Central memory CD4-positive, alpha-beta T cell (primary cell): ENCODE measurements around the gene L3MBTL4.
"Not testable (repeated sequence)": the region's sequence is repeated elsewhere in the genome, so short reads cannot be mapped to it uniquely, and the experiment has no call there.

Experiments used
- DNase-seq: peaks from one replicate; pipeline ENCODE4 v3.0.0; 2022

The L3MBTL4 gene

DNA sequence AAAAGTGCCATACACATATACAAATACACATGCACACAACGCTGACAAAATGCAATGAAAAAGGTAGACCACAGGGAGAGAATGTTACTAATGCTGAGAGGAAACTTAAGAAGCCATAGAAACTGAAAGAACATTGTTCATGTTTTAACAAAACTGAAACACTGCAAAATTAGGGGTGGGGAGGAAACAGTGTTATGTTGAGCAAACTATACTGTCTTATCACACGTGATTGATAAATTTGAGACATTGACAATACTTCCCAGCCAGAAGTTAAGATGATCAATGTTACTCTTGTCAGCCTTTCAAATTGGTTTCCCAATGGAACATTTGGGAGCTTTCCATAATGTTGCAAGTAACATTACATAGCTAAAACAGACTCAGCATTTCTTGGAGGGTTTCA lies 165.5 kb downstream of the L3MBTL4 start:
- DNase-seq: no peak

DNA sequence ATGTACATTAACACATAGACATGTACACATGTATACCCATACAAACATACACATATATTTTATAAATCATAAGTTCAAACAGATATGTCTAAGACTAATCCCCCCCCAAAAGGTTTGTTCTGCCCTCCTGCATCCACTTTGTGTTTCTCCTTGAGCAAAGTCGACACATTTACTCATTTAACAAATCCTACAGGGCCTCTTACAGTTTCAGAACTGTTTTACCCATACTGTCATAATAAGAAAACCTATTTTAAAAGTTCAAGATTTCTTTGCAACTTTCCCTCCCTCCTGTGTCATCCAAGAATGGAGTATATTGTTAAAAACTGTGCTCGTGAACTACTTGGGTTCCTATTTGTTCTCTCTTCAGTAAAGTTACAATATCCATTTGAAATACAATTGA lies 166.7 kb downstream of the L3MBTL4 start:
- no peak for DNase-seq

DNA sequence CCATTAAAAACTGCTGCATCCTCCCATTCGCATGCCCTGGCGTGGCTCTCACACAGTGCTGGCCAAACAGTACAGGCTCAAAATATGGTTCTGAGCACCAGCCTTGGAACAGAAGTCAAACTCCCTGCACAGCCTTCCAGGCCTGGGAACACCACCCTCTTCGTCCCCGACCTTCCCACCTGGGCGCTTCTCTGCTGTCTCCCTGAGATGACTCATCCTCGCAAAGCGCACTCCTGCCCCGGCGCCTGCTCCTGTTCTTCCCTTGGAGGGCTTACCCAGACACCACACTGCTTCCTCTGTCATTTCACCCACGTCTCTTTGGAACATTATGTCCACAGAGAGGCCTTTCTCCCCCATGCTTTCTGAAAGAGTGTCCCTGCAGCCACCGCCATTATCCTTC lies 172.7 kb downstream of the L3MBTL4 start:
- DNase-seq: no peak

DNA sequence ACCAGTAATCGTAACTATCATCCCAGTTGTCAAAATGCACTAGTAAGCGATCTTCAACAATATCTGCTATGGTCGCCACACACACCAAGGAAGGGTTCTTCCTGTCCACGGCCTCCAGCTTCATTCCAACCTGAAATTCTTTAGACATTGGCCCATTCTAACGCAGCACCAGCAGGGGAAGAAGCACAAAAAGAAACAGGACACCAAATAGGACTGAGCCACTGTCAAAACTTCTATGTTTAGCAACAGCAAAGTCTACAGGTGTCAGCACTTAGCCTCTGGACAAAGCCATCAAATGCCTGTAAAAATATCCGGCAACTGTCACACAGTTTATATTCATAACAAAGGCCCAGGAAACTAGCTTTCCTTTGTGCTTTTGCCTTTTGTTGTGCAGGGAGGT lies 175.0 kb downstream of the L3MBTL4 start:
- DNase-seq: no peak

DNA sequence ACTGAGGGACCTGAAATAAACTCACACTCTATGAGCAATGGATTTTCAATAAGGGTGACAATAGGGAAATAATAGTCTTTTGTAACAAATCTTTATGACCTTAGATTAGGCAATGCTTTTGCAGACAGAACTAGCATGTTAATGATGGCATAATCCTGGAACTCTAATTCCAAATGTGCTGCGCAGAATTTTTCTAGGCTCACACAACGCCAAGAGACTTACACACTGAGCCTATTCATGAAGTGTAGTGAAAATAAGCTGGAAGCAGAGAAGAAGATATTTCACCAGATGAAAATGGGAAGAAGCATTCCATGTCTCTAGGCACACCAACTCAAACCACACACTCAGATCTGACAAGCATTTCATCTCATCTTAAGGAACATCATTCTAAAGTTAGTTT lies 178.5 kb downstream of the L3MBTL4 start:
- DNase-seq: no peak

DNA sequence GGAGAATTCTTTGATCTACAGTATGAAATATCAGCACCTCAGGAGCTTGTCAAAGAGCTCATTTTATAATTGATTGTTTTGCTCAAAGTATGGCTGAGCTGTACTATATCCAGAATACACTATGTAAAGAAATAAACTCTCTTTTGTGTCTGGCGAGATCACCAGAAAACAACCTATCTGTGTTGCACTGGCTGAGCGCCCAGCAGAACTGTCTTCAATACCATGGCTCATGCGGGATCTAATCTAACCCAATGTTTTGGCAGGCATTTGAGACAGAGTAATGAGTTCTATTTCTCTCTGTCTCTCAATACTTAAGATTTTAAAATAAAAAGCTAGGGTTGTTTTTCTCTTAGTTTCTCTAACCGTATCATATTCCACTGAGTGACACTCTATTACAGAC lies 192.4 kb downstream of the L3MBTL4 start:
- no peak for DNase-seq

DNA sequence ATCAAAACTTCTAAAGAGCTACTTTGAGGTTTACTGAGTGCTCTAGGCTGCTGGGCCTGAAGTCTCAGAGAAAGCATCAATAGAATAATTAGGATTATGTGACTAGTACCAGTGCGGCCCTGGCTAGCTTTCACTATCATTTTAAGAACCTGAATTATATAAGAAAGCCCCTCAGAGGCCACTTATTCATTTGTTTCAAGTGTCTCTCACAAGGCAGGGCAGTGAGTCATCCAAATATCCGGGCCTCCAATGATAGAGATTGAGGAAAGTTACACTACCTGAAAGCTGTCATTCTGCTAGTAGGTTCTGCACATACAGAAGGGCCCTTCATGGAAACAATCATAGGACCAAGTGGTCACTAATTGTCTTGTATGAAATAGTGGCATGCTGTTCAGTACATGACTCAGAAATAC lies 193.1 kb downstream of the L3MBTL4 start:
- DNase-seq: no peak

DNA sequence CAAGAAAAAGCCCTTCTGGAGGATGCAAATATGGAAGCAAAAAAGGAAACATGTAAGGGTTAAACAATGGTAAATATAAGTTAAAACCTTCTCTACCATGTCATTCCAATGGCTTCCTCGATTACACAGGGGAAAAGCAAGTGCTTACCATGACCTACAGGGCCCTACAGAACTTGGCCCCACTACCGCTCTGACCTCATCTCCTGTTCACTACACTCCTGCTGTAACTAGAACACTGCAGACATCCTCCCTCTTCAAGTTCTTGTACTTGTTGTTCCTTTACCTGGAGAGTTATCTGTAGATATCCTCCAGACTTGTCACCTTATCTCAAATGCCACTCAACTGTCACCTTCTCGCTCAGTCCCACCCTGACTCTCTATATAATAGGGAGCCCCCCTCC lies 194.6 kb downstream of the L3MBTL4 start:
- no peak for DNase-seq

DNA sequence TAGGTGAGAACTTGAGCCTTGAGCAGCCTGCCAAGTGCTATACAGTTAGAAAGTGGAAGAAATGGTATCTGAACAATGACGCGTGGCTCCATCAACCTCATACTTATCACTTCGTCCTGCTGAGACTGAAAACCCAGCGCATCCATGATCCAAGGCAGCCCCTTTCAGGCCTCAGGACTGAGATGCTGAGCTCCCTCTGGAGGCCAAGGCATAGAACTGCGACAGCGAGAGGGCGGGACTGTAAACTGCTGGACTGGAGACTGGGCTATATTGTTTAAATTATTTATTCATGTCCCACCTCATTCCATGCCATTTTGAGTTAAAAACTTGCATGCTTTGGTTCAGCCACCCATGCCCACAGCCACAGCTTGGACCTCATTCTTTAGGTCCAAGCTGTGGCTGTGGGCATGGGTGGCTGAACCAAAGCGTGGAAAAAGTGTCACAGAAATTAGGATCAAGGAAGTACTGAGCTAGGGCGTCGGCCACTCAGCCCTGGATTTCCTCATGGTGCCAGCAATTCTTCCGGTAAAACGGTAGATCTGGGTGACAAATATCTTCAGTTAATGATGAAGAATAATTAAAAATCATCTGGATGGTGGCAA lies 195.5 kb downstream of the L3MBTL4 start:
- no peak for DNase-seq

DNA sequence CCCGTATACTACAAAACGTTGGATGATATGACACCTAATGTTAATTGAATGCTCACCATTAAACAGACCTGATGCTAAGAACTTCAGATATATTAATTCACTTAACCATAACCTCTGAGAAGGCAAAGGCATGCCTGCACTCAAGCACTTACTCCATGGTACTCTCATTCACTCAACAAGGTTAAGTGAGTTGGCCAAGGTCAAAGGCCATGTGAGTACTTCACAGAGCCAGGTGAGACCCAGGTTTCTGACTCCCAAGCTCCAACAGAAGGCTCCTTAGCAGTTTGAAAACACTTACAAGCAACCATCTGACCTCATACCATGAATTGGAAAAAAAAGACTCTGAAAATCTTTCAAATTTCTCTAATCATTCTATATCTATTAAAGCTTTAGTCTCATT lies 198.8 kb downstream of the L3MBTL4 start:
- no peak for DNase-seq

DNA sequence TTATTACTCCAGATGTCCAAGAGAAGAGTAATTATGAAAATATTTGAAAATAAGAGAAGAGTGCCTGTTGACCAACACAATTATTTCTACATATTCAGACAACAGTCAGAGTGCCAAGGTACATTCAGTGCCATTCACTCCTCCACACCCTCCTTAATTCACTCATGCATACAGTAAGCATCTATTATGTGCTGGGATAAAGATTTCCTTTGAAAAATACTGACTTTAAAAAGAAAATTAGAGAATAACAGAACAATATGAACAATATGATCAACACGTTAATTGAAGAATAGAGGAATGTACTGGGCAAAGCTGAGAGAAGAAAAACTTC lies 203.6 kb downstream of the L3MBTL4 start:
- no peak for DNase-seq

DNA sequence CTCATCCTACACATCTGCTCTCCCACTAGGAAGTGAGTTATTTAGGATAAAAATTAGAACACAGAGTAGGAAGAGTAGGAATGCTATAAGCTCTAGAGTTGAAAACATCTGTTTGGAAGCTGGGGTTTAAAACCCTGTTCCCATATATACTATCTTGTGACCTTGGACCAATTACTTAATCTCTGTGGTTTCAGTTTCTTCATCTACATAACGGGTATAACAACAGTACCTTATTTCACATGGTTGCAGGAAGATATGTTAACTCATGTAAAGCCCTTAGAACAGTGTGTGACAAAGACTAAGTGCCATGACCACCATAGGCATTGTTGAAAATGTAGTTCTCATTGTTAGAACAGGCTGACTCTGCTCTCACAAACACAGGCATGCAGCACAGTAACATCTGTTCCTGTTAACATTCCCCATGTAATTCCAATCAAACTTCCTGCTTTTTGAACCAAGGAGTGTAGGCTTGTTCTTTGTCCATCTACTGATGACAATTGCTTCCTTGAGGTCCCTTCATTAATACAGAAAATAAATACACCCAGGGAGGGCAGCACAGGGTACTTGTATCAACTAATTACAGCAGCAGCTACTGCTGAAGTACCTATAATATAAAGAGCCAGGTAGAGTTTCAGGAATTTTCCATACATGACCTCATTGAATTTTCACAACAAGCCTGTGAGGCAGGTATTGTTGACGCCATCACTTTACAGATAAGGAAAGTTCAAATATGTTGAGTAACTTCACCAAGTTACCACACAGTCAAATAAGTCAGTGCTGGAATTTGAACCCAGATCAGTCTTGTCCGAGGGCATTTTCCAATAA lies 204.2 kb downstream of the L3MBTL4 start:
- no peak for DNase-seq

DNA sequence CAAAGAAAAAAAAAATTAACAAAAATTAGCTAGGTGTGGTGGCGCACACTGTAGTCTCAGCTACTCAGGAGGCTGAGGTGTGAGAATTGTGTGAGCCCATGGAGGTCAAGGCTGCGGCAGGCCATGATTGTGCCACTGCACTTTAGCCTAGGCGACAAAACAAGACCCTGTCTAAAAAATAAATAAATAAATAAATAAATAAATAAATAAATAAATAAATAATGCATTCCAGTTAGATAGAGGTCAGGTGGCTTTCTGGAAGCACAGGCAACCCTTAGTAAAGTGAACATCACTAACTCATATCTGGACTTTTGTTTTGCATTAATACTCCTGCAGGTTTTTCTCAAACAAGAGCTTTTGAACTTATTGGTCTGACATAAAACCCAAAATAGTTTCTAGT lies 206.8 kb downstream of the L3MBTL4 start:
- DNase-seq: no peak

DNA sequence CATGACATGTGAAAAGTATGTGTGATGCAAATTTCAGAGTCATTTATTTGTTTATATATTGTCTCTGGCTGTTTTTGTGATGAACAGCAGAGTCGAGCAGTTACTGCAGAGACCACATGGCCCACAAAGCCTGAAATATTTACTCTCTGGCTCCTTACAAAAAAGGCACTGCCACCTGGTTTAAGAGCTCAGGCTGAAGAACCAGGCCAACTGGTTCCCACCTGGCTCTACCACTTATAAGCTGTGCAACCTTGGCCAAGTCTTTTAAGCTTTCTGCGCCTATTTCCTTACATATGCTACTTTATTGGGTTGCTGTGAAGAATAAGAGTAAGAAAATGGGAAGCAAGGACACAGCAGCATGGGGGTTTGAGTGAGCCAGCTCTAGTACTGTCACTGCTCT lies 207.6 kb downstream of the L3MBTL4 start:
- DNase-seq: no peak

DNA sequence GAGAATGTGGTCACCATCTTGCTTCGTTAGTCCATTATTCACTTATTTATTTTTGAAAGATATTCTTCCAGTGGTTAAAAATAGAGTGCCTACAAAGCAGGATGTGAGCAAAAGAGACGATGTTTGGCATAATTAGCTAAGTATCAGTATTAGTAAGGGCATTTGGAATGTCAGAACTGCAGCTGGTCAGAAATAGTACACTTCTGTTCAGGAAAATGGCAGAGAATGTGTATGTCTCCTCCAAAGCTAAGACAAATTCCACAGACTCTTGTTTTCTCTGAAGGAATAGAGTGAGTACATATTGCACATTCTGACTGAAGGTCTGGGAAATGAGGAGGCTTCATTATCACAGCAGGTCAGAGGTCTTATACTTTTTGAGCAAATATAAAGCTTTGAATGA lies 209.0 kb downstream of the L3MBTL4 start:
- DNase-seq: no peak

DNA sequence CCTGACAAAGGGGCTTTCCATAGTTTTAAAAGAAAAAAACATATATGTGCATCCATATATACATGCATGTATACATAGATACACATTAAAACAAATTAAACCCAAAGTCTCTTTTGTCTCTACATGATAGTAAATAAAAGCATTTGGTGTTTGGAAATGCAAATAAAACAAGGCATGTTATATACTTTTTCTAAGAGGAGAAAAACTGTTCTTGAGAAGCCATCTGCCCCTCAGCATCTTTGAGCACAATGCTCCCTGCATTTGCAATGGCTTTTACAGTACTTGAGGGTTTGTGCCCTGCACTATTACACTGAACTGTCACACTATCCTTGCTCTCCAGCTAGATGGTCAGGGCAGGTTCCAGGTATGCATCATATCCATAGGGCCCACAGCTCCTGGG lies 210.2 kb downstream of the L3MBTL4 start:
- DNase-seq: no peak

DNA sequence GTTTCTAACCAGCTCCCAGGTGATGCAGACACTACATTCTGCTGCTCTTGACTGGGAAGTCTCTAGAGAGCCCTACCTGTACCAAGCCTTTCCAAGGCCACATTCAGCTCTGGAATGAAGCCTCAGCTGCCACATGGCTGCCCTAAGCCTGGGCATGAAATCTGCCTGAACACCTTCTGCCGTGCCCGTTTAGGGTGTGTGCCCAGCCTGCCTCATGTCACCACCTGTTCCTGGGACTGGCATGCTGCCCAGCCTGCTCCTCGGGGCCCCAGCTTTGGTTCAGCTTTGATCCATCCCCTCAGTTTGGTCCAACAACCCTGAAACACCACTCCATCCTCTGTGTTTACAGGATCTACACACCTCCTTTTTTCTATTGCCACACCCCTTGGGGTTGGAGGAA lies 210.9 kb downstream of the L3MBTL4 start:
- no peak for DNase-seq

DNA sequence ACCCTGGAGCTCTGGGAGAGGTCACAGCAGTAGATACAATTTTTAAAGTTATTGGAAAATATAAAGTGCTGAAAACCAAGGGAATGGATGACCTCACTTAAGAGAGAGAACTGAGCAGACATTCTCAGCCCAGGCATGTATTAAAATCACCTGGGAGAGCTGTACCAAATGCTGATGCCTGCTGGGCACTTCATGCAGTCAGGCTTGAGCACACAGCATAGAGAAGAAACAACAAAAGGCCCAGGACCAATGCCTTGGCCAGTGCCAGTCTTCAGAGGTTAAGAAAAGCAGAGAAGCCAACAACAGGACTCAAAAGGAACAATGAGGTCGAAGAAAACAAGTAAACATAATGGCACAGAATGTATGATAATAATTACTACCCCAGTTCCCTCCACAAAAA lies 211.8 kb downstream of the L3MBTL4 start:
- DNase-seq: no peak

DNA sequence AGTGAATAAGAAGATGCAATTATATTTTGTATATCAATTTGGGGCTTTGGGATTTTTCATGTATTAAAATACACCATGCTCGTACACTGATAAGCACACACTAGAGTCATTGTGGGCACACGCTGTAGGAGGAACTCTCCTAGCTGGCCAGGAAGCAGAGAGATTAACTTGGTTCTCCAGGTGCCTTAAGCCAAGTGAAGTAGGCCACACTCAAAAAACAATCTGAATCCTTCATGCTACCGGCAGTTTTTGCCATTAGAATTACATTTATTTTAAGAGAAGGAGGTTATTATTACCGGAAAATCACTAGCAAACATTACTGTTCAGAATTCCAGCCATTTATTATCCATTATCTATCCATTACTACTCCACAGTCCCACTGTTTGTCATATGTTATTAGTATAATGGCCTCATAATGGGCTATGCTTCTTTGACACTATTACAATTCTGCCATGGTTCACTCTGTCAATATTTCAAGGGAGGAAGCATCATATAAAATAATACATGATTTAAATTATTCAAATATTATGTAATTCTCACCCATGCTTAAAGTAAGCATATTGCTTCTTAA lies 214.4 kb downstream of the L3MBTL4 start:
- no peak for DNase-seq

DNA sequence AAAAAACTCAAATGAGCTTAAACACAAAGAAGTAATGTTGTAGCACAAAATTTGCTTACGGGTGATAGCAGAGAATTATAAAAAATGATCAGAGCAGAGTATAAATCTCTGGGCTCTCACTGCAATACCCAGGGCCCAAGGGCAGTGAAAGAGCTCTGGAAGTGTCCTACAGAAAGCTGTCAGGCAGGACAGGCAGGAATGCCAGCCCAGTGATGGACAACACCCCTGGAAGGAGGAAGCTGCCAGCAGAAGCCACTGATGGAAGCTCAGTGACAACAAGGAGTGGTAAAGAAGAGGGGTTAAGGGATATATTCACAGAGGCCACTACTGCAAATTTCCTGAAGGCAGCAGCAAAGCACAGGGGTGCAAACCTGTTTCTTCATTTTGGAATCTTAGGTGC lies 214.9 kb downstream of the L3MBTL4 start:
- DNase-seq: no peak

DNA sequence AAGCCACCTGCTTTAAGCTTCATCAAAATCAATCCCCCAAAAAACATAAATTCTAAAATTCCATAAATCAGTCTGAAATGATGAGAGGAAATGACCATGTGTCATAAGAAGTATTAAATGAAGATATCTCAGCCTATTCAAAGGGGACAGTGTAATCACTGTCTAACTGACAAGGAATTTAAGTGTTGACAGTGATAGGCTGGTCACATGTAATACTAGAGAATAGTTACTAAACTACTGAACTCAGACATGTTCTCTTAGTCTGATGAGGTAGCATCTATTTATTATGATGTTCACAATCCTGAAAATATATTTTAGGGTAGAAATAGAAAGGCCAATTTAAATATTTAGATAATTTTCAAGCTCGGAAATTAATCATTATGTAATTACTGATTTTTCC lies 216.1 kb downstream of the L3MBTL4 start:
- DNase-seq: no peak

DNA sequence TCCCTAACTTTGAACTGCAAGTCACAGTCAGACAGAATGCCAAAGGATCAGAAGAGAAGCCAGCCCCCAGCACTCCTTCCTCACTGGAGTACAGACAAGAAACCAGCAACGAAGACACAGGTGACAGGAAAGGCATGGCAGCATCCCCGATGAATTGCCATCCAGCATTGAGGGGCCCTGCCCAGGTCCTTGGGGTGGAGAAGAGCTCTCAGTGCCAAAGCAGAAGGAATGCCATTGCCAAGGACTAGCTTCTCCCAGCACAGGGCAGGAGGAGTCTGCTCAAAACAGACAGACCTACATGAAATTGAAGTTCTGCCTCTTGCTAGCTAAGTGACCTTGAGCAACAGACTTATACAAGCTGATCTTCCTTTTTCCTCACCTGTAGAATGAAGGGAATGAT lies 220.1 kb downstream of the L3MBTL4 start:
- DNase-seq: no peak

DNA sequence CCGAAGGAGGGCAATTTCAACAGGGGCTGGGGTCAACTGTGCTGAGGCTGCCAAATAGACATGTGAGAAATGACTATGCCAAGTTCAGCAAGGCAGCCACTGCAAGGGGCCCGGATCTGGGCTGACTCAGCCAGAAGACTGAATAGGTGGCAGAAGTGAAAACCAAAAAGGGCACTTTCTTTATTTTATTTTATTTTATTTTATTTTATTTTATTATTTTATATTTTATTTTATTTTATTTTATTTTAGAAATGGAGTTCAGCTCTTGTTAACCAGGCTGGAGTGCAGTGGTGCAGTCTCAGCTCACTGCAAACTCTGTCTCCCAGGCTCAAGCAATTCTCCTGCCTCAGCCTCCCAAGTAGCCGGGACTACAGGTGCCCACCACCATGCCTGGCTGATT lies 228.9 kb downstream of the L3MBTL4 start:
- not testable (repeated sequence) for DNase-seq

DNA sequence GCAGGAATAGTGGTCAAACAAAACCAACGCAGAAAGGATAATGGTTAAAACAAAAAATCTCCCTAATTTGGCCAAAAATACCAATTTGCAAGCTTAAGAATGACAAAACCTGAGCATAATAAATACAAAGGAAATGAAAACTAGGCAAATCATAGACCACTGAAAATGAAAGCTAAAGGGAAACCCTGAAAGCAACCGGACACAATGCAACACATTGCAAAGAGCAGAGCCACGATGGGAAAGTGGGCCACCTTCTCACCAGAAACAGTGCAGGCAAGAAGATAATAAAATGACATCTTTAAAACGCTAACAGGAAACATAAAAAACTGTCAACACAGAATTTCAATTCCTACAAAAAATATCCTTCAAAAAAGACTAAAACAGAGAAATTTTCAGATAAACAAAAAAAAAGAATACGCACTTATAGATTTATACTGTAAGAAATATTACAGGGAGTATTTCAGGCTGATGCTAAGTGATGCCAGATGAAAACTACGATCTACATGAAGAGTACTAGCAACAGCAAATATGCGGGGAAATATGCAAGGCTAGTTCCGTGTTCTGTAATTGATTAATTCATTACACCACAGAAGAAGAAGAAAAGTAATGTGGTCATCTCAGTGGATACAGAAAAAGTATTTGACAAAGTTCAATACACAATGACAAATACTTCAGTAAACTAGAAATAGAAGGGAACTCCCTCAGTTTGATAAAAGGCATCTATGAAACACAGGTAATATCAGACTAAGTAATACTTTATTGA lies 239.5 kb downstream of the L3MBTL4 start:
- no peak for DNase-seq
